GM19025 (cell line): ENCODE data around the gene SNX15.
"Not testable (repeated sequence)": the region's sequence is repeated elsewhere in the genome, so short reads cannot be mapped to it uniquely, and the experiment has no call there.

ENCODE experiments used
- ATAC-seq: cut with Tn5 transposase; IDR thresholded peaks from one replicate; pipeline ENCODE4 v1.9.1; 2021; ENCODE audit warnings: mild to moderate bottlenecking, low read depth, moderate library complexity; ENCODE audit not compliant: unreplicated experiment

SNX15 gene

DNA sequence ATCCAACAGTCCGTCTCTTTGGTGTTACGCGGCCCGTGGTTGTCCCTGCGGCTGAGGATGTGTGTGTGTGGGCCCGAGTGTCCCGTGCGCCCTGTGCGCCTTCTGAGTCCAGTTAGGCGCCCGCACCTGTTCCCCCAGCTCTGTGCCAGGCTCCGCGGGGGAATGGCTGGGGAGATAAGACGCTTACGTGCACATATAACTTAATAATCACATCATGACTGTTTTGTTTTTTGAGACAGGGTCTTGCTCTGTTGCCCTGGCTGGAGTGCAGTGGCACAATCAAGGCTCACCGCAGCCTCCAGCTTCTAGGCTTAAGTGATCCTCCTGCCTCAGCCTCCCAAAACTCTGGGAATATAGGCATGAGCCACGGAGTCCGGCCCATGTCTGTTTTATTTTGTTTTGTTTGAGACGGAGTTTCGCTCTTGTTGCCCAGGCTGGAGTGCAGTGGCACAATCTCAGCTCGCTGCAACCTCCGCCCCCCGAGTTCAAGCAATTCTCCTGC lies 12.5 kb upstream of the SNX15 start:
- ATAC-seq, result no peak

DNA sequence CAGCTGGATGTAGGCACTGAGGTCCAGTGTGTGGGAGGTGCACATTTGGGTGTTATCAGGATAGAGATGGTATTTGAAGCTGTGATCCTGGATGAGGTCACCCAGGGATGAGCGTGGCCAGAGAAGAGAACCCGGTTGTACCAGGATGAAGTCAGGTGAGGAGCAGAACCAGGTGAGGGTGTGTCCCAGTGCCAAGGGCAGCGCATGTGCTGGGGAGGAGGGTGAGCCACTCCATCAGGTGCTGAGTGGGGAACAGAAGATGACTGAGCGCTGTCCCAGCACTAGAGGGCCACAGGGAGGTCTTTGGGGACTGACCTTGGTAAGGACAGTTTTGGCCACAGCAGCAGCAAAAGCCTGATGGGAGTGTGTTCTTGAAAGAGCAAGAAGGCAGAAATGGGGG lies 10.5 kb upstream of the SNX15 start:
- ATAC-seq, result no peak

DNA sequence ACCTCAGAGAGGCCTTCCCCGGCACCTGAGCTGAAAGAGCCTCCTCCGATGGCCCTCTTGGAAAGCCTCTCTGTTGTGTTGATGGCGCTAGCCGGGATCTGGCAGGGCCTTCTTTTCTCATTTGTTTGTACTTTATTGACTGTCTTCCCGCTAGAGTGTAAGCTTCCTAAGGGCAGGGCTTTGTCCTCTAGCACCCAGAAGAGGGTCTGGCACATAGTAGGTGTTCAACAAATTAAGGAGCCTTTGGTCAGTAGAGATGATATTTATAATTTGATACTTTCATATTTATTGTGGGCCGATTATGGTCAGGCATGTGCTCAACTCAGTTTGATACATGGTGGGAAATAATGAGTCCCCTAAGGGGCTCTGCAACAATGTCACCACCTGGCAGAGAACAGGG lies 9.3 kb upstream of the SNX15 start:
- ATAC-seq, result no peak

DNA sequence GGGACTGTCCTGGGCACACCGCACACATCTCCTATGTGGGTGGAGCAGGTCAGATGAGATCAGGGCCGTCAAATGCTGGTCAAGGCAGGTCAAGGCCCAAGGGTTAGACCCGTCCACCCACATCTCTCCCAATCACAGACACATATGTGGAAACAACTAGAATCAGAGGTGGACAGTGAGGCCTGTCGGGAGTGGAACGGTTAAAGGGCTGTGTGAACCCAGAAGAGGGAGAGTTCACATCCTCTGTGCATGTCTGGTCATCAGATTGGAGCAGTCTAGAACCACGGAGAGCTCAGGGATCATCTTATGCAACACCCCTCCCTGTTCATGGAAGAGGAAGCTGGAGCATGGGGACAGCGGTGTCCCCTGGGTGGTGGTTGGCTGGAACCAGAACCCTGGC lies 7.4 kb upstream of the SNX15 start:
- no peak for ATAC-seq

DNA sequence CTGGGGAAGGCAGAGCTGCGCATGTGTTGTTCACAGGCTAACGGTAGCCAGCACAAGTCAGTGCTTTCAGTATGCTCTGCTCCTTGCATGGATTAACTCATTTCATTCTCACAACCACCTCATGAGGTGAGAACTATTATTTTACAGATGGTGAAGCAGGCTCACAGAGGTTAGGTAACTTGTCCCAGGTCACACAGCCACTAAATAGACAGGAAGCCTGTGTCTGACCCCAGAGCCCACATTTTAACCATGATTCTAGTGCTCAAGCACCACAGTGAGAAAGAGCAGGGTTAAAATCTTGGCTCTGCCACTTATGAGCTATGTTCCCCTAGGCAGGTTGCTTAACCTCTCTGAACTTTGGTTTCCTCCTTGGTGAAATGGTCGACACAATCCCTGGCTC lies 6.2 kb upstream of the SNX15 start:
- no peak for ATAC-seq

DNA sequence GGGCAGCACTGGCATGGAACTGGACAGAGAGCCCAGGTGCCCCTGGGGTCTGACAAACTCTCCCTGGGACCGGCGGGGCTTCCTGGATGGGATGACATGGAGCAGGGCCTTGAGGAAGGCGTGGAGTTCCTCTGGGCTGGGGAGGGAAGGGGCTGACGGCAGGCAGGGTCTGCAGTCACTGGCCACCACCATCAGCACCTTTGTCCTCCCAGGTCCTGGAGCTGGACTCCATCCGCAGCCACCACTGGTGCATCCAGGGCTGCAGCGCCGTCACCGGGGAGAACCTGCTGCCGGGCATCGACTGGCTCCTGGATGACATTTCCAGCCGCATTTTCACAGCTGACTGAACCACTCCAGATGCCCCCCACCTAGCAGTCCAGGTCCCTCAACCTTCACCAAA lies 5.7 kb upstream of the SNX15 start:
- ATAC-seq, result no peak

DNA sequence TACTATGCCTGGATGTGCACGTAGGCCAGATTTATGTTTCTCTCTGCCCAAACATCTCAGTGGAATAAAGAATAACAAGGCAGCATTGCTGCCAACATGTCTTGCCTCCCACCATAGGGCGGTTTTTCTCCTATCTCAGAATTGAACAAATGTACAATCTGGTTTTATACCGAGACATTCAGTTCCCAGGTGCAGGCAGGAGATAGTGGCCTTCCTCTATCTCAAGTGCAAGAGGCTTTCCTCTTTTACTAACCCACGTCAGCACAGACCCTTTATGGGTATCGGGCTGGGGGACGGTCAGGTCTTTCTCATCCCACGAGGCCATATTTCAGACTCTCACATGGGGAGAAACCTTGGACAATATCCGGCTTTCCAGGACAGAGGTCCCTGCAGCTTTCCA lies 3.7 kb upstream of the SNX15 start:
- not testable (repeated sequence) for ATAC-seq

DNA sequence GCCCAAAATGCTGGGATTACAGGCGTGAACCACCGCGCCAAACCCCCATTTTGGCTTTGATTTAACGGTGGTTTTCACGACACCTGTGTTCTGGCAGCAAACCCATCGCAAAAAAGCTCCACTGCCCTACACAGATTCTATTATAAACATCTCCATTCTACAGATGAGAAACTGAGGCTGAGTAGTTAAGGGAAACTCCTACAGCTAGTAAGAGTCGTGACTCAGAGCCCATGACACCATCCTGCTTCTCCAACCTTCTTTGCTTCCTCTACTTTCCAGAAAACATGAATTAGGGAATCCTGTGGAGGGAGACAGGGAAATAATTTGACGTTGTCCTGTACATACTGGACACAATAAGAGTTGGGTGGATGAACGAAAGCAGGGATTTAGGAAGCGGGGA lies 429 bp upstream of the SNX15 start:
- ATAC-seq, result no peak

DNA sequence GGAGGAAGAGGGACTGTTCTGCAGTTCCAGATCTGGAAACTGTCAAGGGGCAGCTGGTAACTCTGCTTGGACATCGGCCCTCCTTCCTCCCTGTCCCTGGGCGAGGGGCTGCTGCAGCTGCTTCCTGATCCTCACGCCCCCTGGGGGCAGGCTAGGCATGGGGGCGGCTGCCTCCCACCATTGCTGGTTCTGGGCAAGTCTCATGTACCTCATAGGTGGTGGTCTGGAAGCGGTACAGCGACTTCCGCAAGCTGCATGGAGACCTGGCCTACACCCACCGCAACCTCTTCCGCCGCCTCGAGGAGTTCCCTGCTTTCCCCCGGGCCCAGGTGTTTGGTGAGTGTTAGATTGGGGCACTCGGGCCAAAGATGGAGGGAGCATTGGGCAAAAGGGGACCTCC lies 5.0 kb downstream of the SNX15 start:
- no peak for ATAC-seq

DNA sequence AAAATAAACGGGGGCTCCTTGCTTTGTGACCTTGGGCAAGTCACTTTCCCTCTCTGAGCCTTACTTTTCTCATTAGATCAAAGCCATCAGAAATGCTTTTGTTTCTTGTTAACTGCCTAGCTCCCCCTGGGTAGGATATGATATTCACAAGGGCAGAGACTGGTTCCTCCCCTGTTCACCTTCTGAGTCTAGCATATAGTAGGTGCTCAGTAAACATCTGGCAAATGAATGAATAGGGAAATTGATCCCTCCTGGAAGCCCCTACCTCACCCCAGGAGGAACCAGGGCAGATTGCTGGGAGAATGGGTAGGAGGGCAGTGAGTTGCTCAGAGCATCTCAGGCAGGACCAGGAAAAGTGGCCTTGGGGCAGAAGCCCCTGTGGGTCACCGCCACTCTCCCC lies 7.2 kb downstream of the SNX15 start:
- ATAC-seq, result no peak

DNA sequence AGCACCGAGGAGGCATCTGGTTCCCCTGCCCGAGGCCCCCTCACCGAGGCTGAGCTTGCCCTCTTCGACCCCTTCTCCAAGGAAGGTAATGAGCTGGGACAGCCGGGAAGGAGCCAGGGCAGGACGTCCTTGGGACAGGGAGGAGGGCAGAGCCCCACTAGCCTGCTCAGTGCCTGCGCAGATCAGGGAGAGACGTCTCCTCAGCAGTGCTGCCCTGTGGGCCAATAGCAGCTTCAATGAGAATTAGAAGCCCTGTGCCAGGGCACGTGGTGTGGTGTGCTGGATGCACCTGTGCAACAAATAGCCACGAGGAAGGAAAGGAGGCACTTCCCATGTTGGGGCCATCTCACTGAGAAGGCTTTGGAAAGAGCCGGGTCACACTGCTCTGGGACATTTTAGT lies 8.3 kb downstream of the SNX15 start:
- no peak for ATAC-seq

DNA sequence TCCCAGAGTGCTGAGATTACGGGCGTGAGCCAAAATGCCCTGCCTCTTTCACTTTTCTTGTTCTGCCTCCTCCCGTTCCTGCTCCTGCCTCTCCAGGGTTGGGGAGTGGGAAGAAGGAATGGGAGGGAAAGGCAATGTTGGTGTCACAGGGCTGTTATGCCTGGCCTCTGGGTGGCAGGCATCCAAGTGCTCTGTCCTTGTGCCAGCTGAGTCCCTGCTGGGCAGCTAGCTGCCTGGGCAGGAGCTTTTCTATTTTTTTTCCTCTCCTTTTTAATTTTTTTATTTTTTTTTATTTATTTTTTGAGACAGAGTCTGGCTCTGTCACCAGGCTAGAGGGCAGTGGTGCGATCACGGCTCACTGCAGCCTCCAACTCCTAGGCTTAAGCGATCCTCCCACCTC lies 9.7 kb downstream of the SNX15 start:
- ATAC-seq, result no peak

DNA sequence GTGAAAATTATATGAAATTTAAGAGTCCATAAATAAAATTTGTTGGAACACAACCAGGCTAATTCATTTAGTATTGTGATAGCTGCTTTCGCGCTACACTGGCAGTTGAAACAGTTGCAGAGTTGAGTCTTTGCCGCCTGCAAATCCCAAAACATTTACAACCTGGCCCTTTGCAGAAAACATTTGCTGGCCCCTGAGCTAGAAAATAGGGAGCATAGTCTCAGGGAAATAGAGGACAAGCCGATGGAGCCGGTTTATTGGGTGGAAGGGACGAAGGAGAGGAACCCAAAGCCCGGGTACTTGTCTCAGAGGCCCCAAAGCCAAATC lies 13.2 kb downstream of the SNX15 start:
- ATAC-seq, result no peak

DNA sequence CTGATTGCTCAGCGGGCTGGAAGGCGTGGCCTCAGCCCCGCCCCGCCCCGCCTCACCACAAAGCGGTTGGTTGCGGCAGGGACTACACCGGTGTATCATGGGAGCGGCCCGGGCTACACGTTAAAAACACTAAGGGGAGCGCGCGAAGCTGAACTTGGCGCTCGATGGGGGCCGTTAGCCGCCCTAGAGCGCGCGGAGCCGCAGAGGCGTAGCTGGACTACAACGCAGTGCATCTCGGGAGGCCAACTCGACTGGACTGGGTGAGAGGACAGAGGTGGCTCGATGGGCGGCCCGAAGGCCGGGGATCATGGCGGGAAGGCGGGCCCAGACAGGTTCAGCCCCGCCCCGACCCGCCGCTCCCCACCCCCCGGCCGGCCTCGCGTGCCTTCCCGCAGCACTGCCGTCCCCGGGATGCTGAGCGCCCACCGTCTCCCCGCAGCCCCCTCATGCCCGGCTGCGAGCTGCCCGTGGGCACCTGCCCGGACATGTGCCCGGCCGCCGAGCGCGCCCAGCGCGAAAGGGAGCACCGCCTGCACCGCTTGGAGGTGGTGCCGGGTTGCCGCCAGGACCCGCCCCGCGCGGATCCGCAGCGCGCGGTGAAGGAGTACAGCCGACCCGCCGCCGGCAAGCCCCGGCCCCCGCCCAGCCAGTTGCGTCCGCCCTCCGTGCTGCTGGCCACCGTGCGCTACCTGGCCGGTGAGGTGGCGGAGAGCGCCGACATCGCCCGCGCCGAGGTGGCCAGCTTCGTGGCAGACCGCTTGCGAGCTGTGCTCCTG lies 13.8 kb downstream of the SNX15 start, which contains the start of gene SAC3D1:
Gene SAC3D1 (plus strand): TSS at position 364 of the 776 bp plus-strand sequence. CDS start 83 bp downstream, at position 447.
- ATAC-seq, result peak; percentile 86

DNA sequence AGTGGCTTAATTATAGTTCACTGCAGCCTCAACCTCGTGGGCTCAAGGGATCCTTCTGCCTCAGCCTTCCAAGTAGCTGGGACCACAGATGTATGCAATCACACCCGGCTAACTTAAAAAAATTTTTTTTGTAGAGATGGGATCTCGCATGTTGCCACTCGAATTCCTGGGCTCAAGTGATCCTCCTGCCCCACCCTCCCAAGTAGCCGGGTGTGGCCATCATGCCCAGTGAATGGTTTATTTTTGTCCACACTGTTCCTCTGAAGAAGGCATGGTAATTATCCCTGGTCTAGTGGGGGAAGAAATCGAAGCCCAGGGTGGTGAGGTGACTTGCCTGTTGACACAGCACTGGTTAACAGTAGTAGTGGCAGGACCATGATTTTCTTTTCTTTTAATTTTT lies 15.7 kb downstream of the SNX15 start:
- no peak for ATAC-seq

DNA sequence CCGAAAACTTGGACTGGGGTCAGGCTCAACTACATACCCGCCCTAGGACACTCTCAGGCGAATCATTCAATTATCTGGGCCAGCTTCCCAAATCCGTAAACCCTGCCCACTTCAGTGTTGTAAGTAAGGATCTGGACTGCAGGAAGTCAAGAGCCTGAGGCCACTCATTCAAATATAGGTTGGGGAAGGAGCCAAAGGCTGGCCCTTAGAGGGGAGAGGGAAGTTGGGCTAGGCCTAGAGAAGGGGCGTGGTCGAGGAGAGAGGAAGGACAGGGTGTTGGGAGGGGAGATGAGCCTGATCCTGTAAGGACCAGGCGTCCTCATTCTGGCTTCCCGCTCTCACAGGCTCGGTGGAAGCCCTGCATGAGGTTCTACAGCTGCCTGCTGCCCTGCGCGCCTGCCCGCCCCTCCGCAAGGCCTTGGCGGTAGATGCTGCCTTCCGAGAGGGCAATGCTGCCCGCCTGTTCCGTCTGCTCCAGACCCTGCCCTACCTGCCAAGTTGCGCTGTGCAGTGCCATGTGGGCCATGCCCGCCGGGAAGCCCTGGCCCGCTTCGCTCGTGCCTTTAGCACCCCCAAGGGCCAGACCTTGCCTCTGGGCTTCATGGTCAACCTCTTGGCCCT lies 16.8 kb downstream of the SNX15 start:
- no peak for ATAC-seq

DNA sequence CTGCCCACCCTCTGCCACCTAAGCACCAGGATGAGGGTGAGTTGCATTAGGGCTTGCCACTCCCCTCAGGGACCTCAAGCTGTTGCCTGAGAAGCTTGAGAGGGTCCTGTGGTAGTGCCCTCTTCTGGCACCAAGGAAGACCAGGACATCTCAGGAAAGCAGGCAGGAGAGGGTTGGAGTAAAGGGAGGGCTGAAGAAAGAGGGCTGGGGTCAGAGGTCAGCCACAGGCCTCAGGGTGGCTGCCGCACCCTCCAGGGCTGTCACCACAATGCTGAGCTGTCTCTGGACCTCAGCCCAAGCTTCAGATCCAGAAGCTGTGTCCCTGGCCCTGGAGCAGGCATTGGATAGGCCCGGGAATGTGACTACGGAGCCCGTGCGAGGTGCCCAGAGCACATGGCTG lies 17.8 kb downstream of the SNX15 start:
- no peak for ATAC-seq

DNA sequence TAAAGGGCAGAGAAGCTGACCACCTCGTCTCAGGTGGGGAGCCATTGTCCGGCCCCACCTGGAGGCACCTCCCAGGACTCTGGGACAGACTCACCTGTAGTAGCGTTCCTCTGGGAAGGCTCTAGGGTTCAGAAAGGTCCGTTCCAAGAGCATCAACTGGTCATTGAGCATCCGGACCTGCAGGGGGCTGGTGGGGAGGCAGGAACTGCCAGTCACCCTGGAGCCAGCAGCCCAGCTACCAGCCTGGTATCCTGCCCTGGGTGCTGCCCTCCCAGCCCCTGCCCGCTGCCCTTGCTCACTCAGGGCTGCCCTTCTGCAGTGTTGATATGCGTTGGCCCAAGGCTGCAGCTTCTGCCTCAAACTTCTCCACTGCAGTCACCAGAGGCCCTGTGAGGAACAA lies 18.5 kb downstream of the SNX15 start:
- no peak for ATAC-seq

DNA sequence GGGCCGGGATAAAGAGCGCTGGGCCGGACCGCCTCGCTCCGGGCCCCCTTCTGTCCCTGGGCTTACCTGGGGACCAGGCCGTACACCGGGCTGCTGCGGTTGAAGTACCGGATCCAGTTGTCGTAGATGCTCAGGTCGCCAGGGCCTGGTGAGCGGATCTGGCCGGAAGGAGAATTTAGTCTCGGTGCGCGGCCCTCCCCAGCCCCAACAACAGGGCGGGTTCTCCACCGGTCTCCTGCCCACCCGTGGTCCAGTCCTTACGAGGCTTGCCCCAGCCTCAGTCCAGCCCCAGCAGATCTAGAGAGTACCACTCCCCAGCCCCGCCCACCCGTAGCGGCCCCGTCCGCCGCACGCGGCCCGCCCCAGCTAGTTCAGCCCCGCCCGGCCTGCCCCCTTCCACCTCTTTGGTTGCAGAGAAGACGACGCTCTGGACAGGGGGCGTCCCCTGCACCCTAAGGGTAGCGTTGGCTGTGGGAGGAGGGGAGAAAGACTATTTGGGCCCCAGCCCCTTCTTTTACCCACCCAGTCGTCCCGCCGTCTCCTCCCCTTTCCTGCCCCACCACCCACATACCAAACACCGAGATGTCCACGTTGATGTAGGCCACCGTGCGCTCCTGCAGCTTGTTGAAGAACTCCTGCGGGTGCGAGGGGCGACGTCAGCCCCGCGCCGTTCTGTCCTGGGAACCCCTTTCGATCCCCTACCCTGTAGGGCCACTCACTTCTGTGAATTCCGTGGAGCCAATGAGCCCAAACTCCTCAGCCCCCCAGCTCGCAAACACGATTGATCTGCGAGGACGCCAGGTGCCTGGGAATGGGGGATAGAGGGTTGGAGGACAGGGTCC lies 20.6 kb downstream of the SNX15 start:
- no peak for ATAC-seq

DNA sequence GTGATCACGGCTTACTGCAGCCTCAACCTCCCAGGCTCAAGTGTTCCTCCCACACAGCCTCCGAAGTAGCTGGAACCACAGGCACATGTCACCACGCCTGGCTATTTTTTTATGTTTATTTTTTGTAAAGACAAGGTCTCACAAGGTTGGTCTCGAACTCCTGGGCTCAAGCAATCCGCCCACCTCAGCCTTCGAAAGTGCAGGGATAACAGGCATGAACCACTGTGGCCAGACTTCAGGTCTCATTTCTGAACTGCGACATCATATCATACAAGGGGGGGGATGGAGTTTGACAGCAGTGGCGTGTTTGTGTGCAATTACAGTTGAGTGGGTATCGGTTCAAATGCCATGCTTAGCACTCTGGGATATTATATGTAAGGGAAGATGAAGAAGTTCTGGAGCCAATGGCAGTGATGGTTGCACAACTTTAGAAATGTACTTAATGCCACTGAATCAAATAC lies 24.2 kb downstream of the SNX15 start:
- ATAC-seq, result no peak

DNA sequence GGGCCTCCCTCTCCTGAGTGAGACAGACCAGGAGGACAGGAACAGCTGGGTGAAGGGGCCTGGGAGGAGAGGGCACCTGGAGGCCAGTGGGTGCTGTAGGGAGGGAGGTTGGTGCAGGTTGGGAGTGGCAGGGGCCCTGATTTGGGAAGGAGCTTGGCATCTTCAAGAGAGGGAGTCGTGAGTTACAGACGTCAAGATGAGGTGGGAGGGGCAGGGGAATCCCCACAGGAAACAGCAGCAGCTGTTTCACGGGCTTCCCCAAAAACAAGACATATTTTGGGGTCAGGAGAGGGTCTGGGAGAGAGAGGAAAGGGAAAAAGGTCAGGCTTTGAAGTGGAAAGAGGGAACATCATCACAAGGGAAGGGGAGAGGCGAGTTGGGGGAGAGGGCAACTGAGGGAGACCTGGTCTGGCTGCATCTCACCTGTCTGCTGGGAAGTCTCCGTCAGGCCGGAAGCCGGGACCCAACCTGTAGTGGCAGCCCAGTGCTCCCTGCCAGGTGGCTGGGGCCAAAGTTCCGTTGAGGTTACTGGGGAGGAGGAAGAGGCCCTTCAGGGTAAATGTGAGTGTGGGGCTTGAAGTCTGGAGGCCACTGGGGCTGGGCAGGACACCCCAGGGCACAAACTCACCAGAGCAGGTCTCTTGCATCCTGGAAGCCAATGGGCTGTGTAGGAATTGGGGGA lies 26.7 kb downstream of the SNX15 start:
- no peak for ATAC-seq
